ENCODE results near the gene PCDHGA6. TPM values are rescaled to one million over a fixed set of nuclear protein-coding genes. Genes with fewer than 3 reads are reported as not detected.

PCDHGA6 gene
- total and polyA plus RNA-seq, 9 of the 15 experiments (the other 6 are each of a cell fraction or from before 2014, with no cell fraction given): 0.01 to 0.18 (median 0.09) TPM; not detected in 1

DNA sequence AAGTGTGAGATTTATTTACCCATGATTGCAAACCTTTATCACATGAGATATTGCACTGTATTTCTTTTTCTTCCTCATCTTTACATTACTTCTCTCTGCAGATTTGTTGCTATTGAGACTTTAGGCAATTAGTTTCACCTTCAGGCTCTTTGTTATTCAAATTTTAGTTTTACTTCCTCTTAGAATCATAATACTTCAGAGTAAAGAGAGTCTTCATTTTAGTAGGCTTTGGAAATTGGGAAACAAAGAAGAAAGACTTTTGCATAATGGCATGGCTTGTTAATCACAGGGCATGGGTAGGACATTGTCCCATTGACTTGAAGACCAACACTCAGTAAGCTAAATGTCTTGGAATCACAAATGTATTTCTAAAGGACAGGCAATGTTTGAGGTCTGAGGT is 11.0 kb upstream of the PCDHGA6 start (continued):
- TF ChIP-seq, protein P1, sequence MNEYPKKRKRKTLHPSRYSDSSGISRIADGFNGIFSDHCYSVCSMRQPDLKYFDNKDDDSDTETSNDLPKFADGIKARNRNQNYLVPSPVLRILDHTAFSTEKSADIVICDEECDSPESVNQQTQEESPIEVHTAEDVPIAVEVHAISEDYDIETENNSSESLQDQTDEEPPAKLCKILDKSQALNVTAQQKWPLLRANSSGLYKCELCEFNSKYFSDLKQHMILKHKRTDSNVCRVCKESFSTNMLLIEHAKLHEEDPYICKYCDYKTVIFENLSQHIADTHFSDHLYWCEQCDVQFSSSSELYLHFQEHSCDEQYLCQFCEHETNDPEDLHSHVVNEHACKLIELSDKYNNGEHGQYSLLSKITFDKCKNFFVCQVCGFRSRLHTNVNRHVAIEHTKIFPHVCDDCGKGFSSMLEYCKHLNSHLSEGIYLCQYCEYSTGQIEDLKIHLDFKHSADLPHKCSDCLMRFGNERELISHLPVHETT (CRISPR knock-in tag; conservative IDR thresholded peaks at IDR 0.05 in 1 of 2, IDR thresholded peaks at IDR 0.05 in 1 of 2): no peak
- no peak for TF ChIP-seq ZZZ3 (IDR thresholded peaks at IDR 0.05)

DNA sequence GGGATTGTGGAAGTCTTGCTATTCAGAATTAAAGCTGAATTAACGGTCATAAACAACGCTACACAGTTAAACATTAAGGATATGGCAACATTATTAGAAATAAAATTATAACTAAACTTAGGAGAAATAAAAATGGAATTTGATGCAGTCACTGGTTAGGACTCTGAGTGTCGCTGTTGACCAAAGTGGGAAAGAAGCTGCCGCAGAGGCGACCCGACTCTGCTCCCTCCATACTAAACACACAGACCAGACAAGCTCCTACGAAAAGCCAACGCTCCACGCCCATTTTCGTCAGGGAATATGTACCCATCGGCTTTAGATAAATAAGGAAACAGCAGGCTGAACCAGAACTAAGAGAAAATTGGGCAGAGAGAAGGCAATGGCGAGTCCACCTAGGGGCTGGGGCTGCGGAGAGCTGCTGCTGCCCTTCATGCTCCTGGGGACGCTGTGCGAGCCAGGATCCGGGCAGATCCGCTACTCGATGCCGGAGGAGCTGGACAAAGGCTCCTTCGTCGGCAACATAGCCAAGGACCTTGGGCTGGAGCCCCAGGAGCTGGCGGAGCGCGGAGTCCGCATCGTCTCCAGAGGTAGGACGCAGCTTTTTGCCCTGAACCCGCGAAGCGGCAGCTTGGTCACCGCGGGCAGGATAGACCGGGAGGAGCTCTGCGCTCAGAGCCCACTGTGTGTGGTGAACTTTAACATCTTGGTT is 9.6 kb upstream of the PCDHGA6 start, which contains the start of gene PCDHGA5:
TSS of gene PCDHGA5 (plus strand) at position 211 of the 709 bp plus-strand sequence. CDS start at position 380, 169 bp downstream.
- no peak for FAIRE-seq
- peak; percentile 49; the same call in 1 of the 3 replicates for ATAC-seq
- no peak within 1 kb of the TSS for H2AFZ ChIP-seq (ENCODE audit: low read depth, low read length)
- no peak within 1 kb of the TSS for H3K9ac ChIP-seq (ENCODE audit: insufficient read depth in 1 of 2, low read depth in 2 of 2, low read length in 2 of 2)
- H3K4me1 ChIP-seq (replicated peaks in 1 of 2; ENCODE audit: control insufficient read depth in 2 of 2, insufficient read depth in 2 of 2, low read length in 2 of 2): peaks cover 0 to 12% of the 10 kb centered on the region in 2 experiments; a peak in 2 of 5 replicates
- no peak within 1 kb of the TSS for H3K4me2 ChIP-seq (ENCODE audit: insufficient read depth, low read length)
- no peaks in the 10 kb centered on the region for H4K20me1 ChIP-seq (replicated peaks; ENCODE audit: control insufficient read depth, insufficient read depth, low read length)
- WGBS (ENCODE audit: insufficient coverage, low coverage, missing lambda C conversion rate): 10% methylated on average over 34 of the region's 34 CpGs
- no TSS peak for BruUV-seq (replicated peaks)
- ChIA-PET POLR2A (interaction anchor here (0.8 to 1.0 kb wide), 2 partner anchors 9 to 223 kb away, joined by 3 to 4 read pairs; no protein-coding TSS in a partner anchor), CTCF (ENCODE audit: low intra/inter-chr PET ratio) (no interaction called here)
- no peaks in the 10 kb centered on the region; the same call in 1 of the 2 replicates for H3K9me3 ChIP-seq (replicated peaks; ENCODE audit: control insufficient read depth, insufficient read depth, low read depth, low read length)
- H3K27me3 ChIP-seq (ENCODE audit: control insufficient read depth in 2 of 2, insufficient read depth in 2 of 2, low read length in 2 of 2): peaks cover 13 to 36% of the 10 kb centered on the region in 2 experiments
- no peaks in the 10 kb centered on the region for H3K79me2 ChIP-seq (ENCODE audit: control insufficient read depth, insufficient read depth, low read length)
- no peaks in the 10 kb centered on the region for H3K9me1 ChIP-seq (ENCODE audit: control insufficient read depth, insufficient read depth, low read length)
- in situ Hi-C loops (cut with MboI): no loop called here
- no peak for DNase-seq (ENCODE audit: extremely low read depth in 1 of 4, low spot score in 3 of 4)
- no peak within 1 kb of the TSS for H3K27ac ChIP-seq (ENCODE audit: extremely low read depth, low read depth, low read length)
- intact Hi-C loops (cut with micrococcal nuclease): no loop called here
- H3K4me3 ChIP-seq: no peak within 1 kb of the TSS
- TF ChIP-seq ZFP1 (CRISPR knock-in tag; IDR thresholded peaks at IDR 0.05) (no peak), ZNF232 (CRISPR knock-in tag; IDR thresholded peaks at IDR 0.05) (no peak), BACH1 (tag; IDR thresholded peaks at IDR 0.05) (no peak), RCOR1 (IDR thresholded peaks at IDR 0.05; ENCODE audit: borderline replicate concordance in 1 of 2, low read depth in 2 of 2, low read length in 2 of 2) (no peak)
- TF ChIP-seq, protein P2, sequence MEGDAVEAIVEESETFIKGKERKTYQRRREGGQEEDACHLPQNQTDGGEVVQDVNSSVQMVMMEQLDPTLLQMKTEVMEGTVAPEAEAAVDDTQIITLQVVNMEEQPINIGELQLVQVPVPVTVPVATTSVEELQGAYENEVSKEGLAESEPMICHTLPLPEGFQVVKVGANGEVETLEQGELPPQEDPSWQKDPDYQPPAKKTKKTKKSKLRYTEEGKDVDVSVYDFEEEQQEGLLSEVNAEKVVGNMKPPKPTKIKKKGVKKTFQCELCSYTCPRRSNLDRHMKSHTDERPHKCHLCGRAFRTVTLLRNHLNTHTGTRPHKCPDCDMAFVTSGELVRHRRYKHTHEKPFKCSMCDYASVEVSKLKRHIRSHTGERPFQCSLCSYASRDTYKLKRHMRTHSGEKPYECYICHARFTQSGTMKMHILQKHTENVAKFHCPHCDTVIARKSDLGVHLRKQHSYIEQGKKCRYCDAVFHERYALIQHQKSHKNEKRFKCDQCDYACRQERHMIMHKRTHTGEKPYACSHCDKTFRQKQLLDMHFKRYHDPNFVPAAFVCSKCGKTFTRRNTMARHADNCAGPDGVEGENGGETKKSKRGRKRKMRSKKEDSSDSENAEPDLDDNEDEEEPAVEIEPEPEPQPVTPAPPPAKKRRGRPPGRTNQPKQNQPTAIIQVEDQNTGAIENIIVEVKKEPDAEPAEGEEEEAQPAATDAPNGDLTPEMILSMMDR (IDR thresholded peaks at IDR 0.05 in 2 of 3, conservative IDR thresholded peaks at IDR 0.05 in 1 of 3; ENCODE audit: insufficient read depth in 2 of 3, low read depth in 1 of 3, low read length in 3 of 3): peak in 2 of 3 experiments; percentile 32 to 43; a peak in 3 of 6 replicates
- no peaks in the 10 kb centered on the region for H3K36me3 ChIP-seq (ENCODE audit: control insufficient read depth, insufficient read depth, low read length)
